Lower leg skin (tissue), 4 donors: ENCODE data around the gene TMPRSS6. TPM values are rescaled to one million over a fixed set of nuclear protein-coding genes. Genes with fewer than 3 reads are reported as not detected.

Experiments
- DNase-seq, 2 donors: peaks; one replicate each; pipeline ENCODE4 v3.0.0-alpha.2; 2019; ENCODE audit warnings: low spot score in 2 of 2
- H3K4me3 ChIP-seq: fragments of 200-600 bp; sonication (generic); 2 replicates; pipeline ENCODE4 v1.5.1; 2017; ENCODE audit warnings: mild to moderate bottlenecking, low read depth; ENCODE audit not compliant: poor library complexity, severe bottlenecking
- CTCF ChIP-seq, 3 donors: fragments of 450-650 bp; IDR thresholded peaks; one replicate each; pipeline ENCODE4 v1.5.1; 2016; ENCODE audit warnings: antibody characterized with exemption in 3 of 3, mild to moderate bottlenecking in 3 of 3, moderate library complexity in 2 of 3
- POLR2A ChIP-seq, 2 donors: fragments of 450-650 bp; IDR thresholded peaks; one replicate each; pipeline ENCODE4 v1.6.1; 2016 to 2017; ENCODE audit warnings: antibody characterized with exemption in 2 of 2, mild to moderate bottlenecking in 1 of 2, moderate library complexity in 1 of 2
- WGBS, 2 donors: methylation state at CpG; one replicate each; pipeline ENCODE4 v1.1.5; 2018; 5-methylcytosine and 5-hydroxymethylcytosine counted together
- intact Hi-C: fragments of 100-400 bp; cut with DNase I; formaldehyde crosslinking; loops from one replicate; pipeline ENCODE4 v1.15.0; 2023; ENCODE audit warnings: low total_unique reads
- total RNA-seq, 4 donors: library from RNA; depleted of rRNA; stranded (reverse); fragments of >200 nt; gene quantifications; one replicate each; pipeline ENCODE4 v1.1.0, GENCODE V29; 2016

TMPRSS6 gene
- total RNA-seq, 4 donors from 2014 or later, result 0.65 to 7.5 (median 2.8) TPM

DNA sequence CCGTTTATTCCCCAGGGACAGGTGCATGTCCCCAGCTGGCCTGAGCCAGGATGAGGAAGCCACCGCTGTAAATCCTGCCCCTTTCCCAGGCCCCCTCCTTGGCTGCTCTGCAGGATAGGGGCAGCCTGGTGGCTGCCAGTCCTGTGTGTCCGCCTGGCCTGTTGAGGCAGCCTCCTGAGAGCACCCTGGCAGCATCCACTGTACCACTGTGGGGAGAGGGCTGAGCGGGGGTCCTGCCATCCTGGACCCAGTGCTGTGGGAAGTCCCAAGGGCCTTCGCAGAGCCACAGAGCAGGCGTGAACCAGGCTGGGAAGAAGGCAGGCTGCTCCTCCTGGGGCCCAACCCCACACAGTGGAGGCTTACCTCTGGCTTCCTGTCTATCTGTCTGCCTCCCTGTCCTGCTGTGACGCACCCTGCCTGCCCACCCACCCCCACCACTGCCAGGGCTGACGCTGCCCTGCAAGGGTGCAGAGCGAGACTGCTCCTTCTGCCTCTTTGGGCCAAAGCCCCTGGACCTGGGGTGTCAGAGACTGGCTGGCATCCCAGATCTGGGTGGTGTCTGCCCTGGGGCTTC, 49.5 kb downstream of the TMPRSS6 start:
- no peak overlapping the region for H3K4me3 ChIP-seq
- no peak for TF ChIP-seq POLR2A (IDR thresholded peaks at IDR 0.05)
- DNase-seq, result no peak
- whole genome bisulfite sequencing, 2 donors, result 65 to 85% methylated on average over 6 to 9 of the region's 9 CpGs
- intact Hi-C loops, result no loop called here

DNA sequence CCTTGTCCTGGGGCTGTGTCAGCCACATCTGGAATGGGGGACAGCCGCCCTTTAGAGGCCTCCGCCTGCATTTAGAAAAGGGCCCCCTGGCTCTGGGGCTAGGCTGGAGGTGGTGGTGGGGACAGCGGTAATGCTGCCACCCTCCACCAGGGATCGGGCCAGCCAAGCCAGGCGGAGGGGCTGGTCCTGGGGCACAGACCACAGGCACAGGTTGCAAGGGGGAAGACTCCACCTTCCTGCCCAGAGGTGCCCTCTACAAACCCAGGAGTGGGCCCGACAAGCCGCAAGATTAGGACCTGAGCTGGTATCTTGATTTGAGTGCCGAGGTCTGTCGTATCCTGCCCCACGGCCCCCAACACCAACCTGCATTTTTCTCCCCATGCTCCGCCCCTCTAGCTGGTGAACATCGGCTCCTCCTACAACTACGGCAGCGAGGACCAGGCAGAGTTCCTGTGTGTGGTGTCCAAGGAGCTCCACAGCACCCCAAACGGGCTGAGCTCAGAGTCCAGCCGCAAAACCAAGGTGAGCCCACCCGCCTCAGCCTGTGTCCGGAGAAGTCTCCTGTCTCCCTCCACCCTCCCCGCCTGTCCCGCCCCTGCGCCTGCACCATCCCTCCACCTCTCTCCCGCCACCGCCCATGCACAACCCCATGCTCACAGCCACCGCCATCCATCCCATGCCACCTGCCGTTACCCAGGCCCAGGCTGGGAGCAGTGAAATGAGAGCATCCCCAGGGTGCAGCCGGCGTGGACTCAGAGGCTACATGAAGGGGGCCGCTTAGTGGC, 50.4 kb downstream of the TMPRSS6 start:
- DNase-seq, result no peak
- no peak overlapping the region for H3K4me3 ChIP-seq
- intact Hi-C loops, result no loop called here
- 89 to 91% methylated on average over 28 of the region's 28 CpGs for WGBS, 2 donors
- TF ChIP-seq POLR2A (IDR thresholded peaks at IDR 0.05) (no peak), CTCF (IDR thresholded peaks at IDR 0.05) (no peak)

DNA sequence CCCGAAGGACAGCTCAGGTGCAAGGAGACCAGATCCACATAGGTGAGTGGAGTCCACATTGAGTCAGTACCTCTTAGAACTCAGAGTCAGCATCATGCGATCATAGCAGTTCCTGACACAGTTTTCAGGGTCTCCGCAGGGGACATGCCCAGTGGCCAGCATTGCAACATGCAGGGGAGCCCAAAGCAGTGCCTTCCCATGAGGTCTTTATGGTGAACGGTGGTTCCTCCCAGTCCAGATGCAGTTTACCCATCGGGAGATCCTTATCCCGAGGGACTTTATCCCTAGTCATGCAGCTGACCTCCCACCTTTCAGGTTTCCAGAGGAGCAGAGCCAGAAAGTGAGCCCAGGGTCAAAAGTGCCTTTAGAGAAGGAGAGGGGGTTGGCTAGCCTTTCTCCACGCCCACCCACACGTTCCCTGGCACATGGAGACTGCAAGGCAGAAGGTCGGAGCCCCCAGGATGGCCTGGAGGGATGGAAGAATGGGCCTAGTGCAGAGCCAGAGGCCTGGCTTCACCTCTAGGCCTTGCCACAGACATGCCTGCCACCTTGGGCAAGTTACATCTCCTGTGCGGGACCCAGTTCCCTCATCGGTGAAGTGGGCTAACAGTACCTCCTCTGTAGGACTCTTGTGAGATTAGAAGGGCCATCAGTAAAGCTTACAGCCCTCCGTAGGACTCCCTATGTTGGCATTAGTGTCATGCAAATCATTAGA, 51.6 kb downstream of the TMPRSS6 start:
- intact Hi-C loops, result no loop called here
- TF ChIP-seq CTCF (IDR thresholded peaks at IDR 0.05) (no peak), POLR2A (IDR thresholded peaks at IDR 0.05) (no peak)
- H3K4me3 ChIP-seq, result no peak overlapping the region
- 92 to 95% methylated on average over 12 of the region's 12 CpGs for WGBS, 2 donors
- no peak for DNase-seq

- 86% methylated on average over 7 to 9 of the region's 9 CpGs for WGBS, 2 donors
- no peak for DNase-seq
- no peak overlapping the region for H3K4me3 ChIP-seq
- no peak for TF ChIP-seq POLR2A (IDR thresholded peaks at IDR 0.05)
- no peak for TF ChIP-seq CTCF (IDR thresholded peaks at IDR 0.05)
- intact Hi-C loops, result no loop called here
Observed at GRCh38 chr22:37057226-37057625, 52.3 kb downstream of the TMPRSS6 start.

DNA sequence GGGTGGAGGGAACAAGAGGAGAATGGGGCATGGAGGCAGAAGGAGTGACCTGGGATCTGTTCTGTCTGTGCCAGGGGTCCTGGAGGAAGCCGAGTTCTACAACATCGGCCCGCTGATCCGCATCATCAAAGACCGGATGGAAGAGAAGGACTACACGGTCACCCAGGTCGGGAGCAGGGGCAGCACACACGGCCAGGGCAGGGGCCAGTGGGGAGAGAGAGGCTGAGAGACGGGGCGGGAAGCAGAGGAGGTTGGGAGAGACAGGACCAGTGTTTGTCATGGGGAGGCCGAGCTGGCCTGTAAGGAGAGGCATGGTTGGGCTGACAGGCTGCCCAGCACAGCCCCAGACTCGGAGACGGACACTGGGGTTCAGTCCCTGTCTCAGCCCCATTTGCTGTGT, 53.3 kb downstream of the TMPRSS6 start:
- H3K4me3 ChIP-seq, result no peak overlapping the region
- WGBS, 2 donors, result 95 to 97% methylated on average over 13 of the region's 13 CpGs
- DNase-seq, result no peak
- TF ChIP-seq POLR2A (IDR thresholded peaks at IDR 0.05) (no peak), CTCF (IDR thresholded peaks at IDR 0.05) (no peak)
- intact Hi-C loops, result no loop called here
